NCI-H524 treated with DMSO at 0.1 percent for 48 hours (cell line): ENCODE measurements around the gene SREBF2.
"Not testable (repeated sequence)": the region's sequence is repeated elsewhere in the genome, so short reads cannot be mapped to it uniquely, and the experiment has no call there.

Experiments used
- DNase-seq: peaks from one replicate; lab custom pipeline; 2025; lab: John Stamatoyannopoulos, UW

SREBF2 gene

DNA sequence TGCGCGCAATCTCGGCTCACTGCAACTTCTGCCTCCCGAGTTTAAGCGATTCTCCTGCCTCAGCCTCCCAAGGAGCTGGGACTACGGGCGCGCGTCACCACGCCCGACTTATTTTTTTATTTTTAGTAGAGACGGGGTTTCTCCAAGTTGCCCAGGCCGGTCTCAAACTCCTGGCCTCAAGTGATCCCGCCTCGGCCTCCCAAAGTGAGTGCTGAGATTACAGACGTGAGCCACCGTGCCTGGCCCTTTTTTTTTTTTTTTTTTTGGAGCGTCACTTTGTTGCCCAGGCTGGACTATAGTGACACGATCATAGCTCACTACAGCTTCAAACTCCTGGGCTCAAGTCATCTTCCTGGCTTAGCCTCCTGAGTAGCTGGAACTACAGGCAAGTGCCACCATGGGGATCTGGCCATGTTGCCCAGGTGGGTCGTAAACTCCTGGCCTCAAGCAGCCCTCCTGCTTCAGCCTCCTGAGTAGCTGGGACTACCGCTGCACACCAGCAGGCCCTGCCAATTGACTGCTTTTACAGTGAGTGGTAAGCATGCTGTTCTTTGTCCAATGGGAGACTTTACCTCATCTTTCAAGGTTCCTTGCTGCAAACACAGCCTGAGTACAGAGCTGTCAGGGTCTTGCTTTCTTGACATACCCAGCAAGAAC lies 114.6 kb downstream of the SREBF2 start:
- no peak for DNase-seq

DNA sequence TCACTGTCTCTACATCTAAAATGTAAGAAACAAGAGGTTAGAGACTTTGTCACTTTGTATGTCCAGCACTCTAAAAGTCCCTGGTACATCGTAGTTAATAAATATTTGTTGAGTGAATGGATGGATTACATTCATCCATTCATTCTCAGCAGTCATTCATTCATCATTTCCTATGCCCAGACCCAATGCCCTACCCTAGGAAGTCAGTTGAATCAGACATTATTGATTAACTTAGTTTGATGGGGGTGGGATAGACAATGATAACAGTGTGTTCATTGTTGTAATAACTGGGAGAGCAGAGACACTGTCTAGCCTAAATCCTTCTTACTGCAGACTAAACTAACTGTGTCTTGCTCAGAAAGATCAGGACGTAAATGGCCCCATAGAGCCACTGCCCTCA lies 115.2 kb downstream of the SREBF2 start:
- DNase-seq = no peak

DNA sequence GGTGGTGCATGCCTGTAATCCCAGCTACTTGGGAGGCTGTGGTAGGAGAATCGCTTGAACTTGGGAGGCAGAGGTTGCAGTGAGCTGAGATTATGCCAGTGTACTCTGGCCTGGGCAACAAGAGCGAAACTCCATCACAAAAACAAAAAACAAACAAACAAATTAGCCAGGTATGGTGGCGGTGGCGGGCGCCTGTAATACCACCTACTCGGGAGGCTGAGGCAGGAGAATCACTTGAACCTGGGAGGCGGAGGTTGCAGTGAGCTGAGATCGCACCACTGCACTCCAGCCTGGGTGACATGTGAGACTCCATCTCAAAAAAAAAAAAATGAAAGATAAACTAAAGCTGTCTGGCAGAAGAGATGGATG lies 116.0 kb downstream of the SREBF2 start:
- DNase-seq = not testable (repeated sequence)

DNA sequence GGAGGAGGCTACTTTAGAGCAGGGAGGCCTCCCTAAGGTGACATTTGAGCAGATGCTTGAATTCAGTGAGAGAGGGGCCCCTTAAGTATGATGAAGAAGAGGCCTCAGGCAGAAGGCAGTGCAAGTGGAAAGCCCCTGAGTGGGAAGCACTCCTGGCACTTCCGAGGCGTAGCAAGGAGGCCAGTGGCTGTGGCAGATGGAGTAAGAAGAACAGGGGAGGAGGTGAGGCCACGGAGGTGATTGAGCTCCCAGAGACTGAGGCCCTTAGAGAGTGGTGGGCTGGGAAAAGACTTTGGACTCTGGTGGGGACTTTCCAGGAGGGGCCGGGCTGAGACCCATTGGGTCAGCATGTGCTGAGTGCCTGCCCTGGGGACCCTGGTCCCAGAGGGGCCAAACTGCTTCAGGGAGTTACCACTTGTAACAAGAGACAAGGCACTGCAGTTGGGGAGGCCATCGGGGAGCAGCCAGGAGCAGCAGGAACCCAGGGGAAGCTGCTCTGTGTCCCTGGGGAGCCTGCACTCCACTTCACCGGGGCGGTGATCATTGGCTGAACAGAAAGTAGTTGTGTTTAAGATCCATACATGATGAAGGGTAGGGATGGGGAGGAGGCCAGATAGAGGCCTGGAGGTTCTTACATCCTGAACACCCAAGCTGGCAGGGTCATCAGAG lies 116.5 kb downstream of the SREBF2 start:
- peak; percentile 75 for DNase-seq

DNA sequence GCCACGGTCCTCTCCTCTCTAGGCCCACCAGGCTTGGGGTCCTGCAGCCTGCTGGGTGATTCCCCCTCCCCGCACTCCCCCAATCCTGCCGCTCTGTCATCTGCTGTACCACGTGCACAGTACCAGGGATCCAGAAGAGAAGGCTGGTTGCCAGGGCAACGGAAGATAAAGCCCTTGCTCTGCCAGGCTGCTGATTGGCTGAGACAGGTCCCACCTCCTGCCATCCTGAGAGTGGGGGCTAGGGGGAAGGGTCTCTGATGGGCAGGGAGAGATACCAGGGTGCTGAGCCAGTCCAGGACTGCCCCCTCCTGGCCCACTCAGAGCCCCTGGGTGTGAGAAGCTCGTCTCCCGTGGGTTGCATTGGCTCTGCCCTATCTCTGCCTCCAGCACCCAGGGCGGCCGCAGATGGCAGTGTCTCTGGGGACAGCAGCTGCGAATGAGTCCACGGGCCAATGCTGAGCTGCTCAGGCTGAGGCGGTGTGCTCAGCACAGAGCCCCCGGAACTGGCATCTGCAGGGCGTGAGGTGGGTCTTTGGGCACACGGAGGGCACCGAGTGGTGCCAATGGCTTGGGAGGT lies 119.1 kb downstream of the SREBF2 start, which contains the start of gene SMIM45:
TSS of gene SMIM45 (plus strand) at position 253 of the 577 bp plus-strand sequence.
- DNase-seq = peak; percentile 72

DNA sequence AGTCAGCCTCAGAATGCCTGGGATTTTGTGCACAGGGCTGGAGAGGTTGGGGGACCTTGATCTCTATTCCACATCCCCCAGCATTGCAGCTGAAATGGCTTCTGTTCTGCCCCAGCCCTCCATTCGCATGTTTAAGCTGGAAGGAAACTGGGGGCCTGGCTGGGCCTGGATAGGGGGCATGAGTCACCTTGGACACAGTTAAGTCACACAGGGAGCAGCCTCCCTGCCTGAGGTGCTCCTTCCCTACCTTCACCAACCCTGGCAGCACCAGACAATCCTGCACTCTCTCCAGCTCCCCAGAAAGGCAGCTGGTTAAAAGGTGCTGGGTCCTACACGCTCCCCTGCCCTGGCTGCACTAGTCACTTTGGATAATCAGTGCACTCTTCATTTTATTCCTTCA lies 119.8 kb downstream of the SREBF2 start:
- no peak for DNase-seq
